ENCODE data around the gene THSD4.
A peak's percentile ranks its signal among the peaks of the same experiment; 100 is the strongest.

DNA sequence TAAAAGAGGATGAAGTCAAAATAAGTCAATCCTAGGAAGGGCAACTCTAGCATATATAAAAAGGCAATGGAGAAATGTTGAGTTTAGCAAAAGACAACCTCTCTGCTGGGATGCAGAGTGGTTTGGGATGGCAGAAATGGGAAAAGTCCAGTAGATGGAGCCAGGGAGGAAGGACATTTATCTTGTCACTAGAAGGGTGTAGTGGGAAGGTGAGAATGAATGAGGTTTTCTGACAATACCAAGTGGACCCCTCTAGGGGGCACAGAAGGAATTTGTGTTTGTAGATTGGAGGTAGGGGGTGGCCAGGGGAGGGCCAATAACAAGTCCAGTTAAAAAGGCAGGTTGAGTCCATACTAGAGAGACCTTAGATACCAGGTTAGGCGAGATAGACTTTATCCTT, 80.0 kb downstream of the THSD4 start:
- no peak for TF ChIP-seq POLR2A (IDR thresholded peaks at IDR 0.05; ENCODE audit: low read length)
- TF ChIP-seq, protein P1, sequence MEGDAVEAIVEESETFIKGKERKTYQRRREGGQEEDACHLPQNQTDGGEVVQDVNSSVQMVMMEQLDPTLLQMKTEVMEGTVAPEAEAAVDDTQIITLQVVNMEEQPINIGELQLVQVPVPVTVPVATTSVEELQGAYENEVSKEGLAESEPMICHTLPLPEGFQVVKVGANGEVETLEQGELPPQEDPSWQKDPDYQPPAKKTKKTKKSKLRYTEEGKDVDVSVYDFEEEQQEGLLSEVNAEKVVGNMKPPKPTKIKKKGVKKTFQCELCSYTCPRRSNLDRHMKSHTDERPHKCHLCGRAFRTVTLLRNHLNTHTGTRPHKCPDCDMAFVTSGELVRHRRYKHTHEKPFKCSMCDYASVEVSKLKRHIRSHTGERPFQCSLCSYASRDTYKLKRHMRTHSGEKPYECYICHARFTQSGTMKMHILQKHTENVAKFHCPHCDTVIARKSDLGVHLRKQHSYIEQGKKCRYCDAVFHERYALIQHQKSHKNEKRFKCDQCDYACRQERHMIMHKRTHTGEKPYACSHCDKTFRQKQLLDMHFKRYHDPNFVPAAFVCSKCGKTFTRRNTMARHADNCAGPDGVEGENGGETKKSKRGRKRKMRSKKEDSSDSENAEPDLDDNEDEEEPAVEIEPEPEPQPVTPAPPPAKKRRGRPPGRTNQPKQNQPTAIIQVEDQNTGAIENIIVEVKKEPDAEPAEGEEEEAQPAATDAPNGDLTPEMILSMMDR (IDR thresholded peaks at IDR 0.05): peak; percentile 51
- TF ChIP-seq CHD2 (IDR thresholded peaks at IDR 0.05; ENCODE audit: low read length, partially characterized antibody): no peak
- TF ChIP-seq CEBPB (IDR thresholded peaks at IDR 0.05): no peak

All from A549 (cell line).